Fibroblast of skin of right quadriceps (primary cell): ENCODE results near the gene CYB561.
A peak's percentile ranks its signal among the peaks of the same experiment; 100 is the strongest.

ENCODE experiments used
- DNase-seq: peaks from one replicate; pipeline ENCODE4 v3.0.0-alpha.2; 2013

CYB561 gene

GRCh38 chr17:63431939-63432804, 13.9 kb downstream of the CYB561 start:
- DNase-seq, result peak; percentile 85

- DNase-seq, result no peak
Measured at GRCh38 chr17:63431618-63431938, 14.5 kb downstream of the CYB561 start.

- DNase-seq, result no peak
Measured at GRCh38 chr17:63430223-63430622, 15.9 kb downstream of the CYB561 start.

DNA sequence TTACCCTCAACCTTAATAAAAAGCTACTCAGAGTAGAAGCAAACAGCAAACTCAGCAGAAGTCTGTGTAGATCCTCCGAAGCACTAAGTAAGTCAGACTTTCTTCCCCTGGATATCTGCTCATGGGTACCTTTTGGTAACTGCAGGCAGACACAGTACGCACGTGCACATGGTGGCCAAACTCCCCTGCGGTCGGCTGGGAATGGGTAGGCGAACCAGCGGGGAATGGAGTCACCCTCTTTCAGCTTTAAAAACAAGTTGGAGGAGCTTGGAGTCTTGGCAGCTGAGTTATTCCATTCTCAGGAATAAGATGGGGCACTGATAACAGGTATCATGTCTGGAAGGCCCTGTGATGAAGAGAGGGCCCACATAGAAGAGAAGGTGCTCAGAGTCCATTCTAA, 16.3 kb downstream of the CYB561 start:
- DNase-seq, result no peak

- DNase-seq, result no peak
Measured at GRCh38 chr17:63426917-63427308, 19.2 kb downstream of the CYB561 start.

- DNase-seq, result no peak
Measured at GRCh38 chr17:63426041-63426916, 19.8 kb downstream of the CYB561 start.

GRCh38 chr17:63425483-63425882, 20.6 kb downstream of the CYB561 start:
- DNase-seq, result peak; percentile 76

DNA sequence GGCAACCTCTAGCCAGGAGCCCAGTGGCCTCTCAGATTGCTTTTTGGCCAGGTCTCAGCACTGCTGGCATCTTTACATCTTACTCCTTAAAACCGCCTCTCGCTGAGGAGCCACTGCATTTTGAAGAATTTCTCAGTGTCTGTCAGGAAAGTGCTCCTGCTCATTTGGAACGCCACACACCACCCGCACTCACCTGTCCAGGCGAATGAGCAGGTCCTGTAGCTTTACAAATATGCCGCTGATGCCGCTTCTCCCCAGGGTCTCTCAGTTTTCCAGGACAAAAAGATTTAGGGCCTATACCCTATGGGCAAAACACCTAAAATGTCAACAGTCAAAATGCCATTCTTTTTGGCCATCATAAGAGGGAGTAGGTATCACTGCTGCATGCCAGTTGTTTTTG, 22.1 kb downstream of the CYB561 start:
- DNase-seq, result no peak

DNA sequence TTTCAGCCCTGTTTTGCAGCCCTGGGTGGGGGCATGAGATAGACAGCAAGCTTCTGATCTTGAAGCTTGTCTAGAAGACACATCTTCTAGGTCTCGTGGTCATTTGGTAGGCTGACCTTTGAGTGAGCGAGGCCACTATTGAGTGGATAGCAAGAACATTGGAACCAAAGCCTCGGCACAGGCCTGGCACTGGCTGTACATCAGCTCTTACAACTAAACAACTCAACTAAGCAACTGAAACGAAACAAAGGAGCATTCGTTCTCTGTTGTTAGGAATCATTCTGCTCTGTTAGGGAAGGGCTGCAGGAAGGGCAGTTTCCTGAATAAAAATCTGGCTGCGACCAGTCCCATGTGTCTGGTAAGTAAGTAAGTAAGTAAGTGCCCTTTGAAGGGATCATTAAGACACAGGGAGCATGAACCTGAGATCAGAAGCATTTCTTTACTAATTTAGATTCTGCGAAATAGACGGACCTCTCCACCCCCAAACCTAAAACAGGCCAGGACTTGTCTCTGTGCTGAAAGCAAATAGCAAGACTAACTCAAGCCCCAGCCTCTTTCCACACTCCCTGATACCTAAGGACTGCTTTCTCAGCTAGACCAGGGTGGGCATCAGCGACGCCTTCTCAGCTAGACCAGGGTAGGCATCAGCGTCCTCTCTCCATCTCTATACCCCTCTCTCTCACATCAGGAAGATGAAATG, 22.7 kb downstream of the CYB561 start:
- DNase-seq, result no peak

- DNase-seq, result no peak
Measured at GRCh38 chr17:63421681-63422645, 24.1 kb downstream of the CYB561 start.

DNA sequence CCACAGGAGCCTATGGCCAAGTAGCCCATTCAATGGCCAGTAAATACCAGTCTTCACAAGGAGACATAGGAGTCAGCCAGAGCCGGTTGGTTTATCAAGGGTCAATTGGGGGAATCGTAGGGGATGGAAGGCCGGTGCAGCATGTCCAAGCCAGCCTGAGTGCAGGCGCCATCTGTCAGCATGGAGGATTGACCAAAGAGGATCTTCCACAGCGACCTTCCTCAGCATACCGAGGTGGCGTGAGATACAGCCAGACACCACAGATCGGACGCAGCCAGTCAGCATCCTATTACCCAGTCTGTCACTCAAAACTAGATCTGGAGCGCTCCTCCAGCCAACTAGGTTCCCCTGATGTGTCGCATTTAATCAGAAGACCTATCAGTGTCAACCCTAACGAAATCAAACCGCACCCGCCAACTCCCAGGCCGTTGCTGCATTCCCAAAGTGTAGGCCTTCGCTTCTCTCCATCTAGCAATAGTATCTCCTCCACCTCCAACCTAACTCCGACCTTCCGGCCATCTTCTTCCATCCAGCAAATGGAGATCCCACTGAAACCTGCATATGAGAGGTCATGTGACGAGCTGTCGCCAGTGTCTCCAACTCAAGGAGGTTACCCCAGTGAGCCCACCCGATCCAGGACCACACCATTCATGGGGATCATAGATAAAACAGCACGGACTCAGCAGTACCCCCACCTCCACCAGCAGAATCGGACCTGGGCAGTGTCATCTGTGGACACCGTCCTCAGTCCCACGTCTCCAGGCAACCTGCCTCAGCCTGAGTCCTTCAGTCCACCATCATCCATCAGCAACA, 25.0 kb downstream of the CYB561 start:
- no peak for DNase-seq

- DNase-seq, result no peak
Measured at GRCh38 chr17:63419949-63420867, 25.9 kb downstream of the CYB561 start.

DNA sequence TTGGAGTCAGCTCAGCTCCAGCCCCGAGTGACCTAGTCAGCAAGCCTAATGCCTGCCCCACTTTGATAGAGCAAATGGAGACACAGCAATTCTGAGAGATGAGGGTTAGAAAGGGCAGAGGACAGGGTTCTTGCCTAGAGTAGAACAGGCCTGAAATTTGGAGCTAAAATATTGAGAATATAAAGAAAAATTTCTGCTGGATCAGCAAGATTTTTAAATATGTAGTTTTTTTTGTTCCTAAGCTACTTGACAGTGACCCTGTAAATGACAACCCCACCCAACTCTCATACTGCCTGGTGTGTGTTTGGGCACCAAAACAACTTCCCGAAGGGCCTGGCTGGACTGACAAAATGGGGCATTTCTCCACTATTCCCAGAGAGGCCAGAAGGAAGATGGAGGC, 26.7 kb downstream of the CYB561 start:
- no peak for DNase-seq

- no peak for DNase-seq
Measured at GRCh38 chr17:63418540-63418939, 27.6 kb downstream of the CYB561 start.

GRCh38 chr17:63414222-63414621, 31.9 kb downstream of the CYB561 start:
- DNase-seq, result no peak

GRCh38 chr17:63413128-63413527, 33.0 kb downstream of the CYB561 start:
- DNase-seq, result no peak

GRCh38 chr17:63412234-63412633, 33.9 kb downstream of the CYB561 start:
- no peak for DNase-seq

GRCh38 chr17:63407741-63408330, 38.3 kb downstream of the CYB561 start:
- DNase-seq, result peak; percentile 30

GRCh38 chr17:63406689-63407330, 39.3 kb downstream of the CYB561 start:
- DNase-seq, result peak; percentile 89
